Measurements from ENCODE around the gene PSMD9.
"Not testable (repeated sequence)": the region's sequence is repeated elsewhere in the genome, so short reads cannot be mapped to it uniquely, and the experiment has no call there.

PSMD9 gene

GRCh38 chr12:121925358-121925695 lies 36.7 kb downstream of the PSMD9 start:
- no peak overlapping the region for H3K4me3 ChIP-seq (ENCODE audit: low read length)
- no peak for TF ChIP-seq CTCF (IDR thresholded peaks at IDR 0.05; ENCODE audit: insufficient read depth, low read depth, low read length, missing control alignments)
- no peak for DNase-seq (ENCODE audit: low read depth)

GRCh38 chr12:121926874-121927706 lies 38.5 kb downstream of the PSMD9 start:
- TF ChIP-seq CTCF (IDR thresholded peaks at IDR 0.05; ENCODE audit: insufficient read depth, low read depth, low read length, missing control alignments), result no peak
- no peak for DNase-seq (ENCODE audit: low read depth)
- H3K4me3 ChIP-seq (ENCODE audit: low read length), result no peak overlapping the region

- no peak for DNase-seq (ENCODE audit: low read depth)
- TF ChIP-seq CTCF (IDR thresholded peaks at IDR 0.05; ENCODE audit: insufficient read depth, low read depth, low read length, missing control alignments), result no peak
- H3K4me3 ChIP-seq (ENCODE audit: low read length), result no peak overlapping the region
These were observed 39.2 kb downstream of the PSMD9 start for GRCh38 chr12:121927813-121928212.

GRCh38 chr12:121929545-121929944 lies 41.0 kb downstream of the PSMD9 start:
- DNase-seq (ENCODE audit: low read depth); H3K4me3 ChIP-seq (ENCODE audit: low read length): not testable (repeated sequence)

- DNase-seq (ENCODE audit: low read depth), result no peak
- no peak overlapping the region for H3K4me3 ChIP-seq (ENCODE audit: low read length)
- TF ChIP-seq CTCF (IDR thresholded peaks at IDR 0.05; ENCODE audit: insufficient read depth, low read depth, low read length, missing control alignments), result no peak
These were observed 42.3 kb downstream of the PSMD9 start for GRCh38 chr12:121930862-121931261.

- TF ChIP-seq CTCF (IDR thresholded peaks at IDR 0.05; ENCODE audit: insufficient read depth, low read depth, low read length, missing control alignments), result no peak
These were observed 43.6 kb downstream of the PSMD9 start for GRCh38 chr12:121932176-121932536.

GRCh38 chr12:121932914-121933521 lies 44.4 kb downstream of the PSMD9 start:
- no peak for DNase-seq (ENCODE audit: low read depth)
- H3K4me3 ChIP-seq (ENCODE audit: low read length), result no peak overlapping the region
- TF ChIP-seq CTCF (IDR thresholded peaks at IDR 0.05; ENCODE audit: insufficient read depth, low read depth, low read length, missing control alignments), result no peak

More at GRCh38 chr12:121932176-121932536, 43.6 kb downstream of the PSMD9 start:
- DNase-seq (ENCODE audit: low read depth), result no peak
- no peak overlapping the region for H3K4me3 ChIP-seq (ENCODE audit: low read length)

Data from epithelial cell of esophagus (primary cell).